Measurements from ENCODE around the gene CFAP221.

DNA sequence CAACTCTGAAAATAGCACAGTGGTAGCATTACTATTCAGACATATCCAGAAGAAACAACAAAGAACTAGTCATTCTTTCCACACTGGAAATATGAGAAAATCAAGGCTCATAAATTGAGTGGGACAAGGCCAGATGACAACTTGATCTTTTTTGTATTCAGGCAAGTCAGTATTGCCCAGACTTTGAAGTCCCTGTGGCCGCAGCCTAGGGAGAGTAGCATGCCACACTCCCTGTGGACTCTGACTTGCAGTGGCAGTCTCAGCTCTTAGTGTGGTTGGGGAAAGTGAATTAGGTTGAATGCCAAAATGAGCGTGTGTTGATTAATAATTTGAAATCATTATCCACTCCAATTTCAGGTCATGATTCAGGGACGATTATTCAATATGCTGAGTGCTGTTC is 81.0 kb downstream of the CFAP221 start:
- TF ChIP-seq GATA2 (IDR thresholded peaks at IDR 0.05; ENCODE audit: low read depth, low read length) (no peak), GATA3 (IDR thresholded peaks at IDR 0.05; ENCODE audit: low read depth, low read length) (no peak)

Data from SH-SY5Y (cell line).